Right lobe of liver (tissue), 4 donors: ENCODE measurements around the gene UBB.

ENCODE experiments used
- POLR2A ChIP-seq: fragments of 450-650 bp; IDR thresholded peaks from one replicate; pipeline ENCODE4 v1.6.1; 2017; ENCODE audit warnings: antibody characterized with exemption, mild to moderate bottlenecking
- TF ChIP-seq, protein P1 (sequence below), 4 donors: fragments of 200-600 bp in 3 of 4; fragments of 450-650 bp in 1 of 4; IDR thresholded peaks; one replicate each; pipeline versions ENCODE4 v1.5.1 to v1.8.0; 2016 to 2022; ENCODE audit warnings: antibody characterized with exemption in 4 of 4, mild to moderate bottlenecking in 2 of 4
- donor health status: DM: no; HTN: no; CAD: no.
- donor health status: DM: no; HTN: no; CAD: no.
- donor health status: DM: no; HTN: yes; CAD: no.

- TF ChIP-seq, protein P1, sequence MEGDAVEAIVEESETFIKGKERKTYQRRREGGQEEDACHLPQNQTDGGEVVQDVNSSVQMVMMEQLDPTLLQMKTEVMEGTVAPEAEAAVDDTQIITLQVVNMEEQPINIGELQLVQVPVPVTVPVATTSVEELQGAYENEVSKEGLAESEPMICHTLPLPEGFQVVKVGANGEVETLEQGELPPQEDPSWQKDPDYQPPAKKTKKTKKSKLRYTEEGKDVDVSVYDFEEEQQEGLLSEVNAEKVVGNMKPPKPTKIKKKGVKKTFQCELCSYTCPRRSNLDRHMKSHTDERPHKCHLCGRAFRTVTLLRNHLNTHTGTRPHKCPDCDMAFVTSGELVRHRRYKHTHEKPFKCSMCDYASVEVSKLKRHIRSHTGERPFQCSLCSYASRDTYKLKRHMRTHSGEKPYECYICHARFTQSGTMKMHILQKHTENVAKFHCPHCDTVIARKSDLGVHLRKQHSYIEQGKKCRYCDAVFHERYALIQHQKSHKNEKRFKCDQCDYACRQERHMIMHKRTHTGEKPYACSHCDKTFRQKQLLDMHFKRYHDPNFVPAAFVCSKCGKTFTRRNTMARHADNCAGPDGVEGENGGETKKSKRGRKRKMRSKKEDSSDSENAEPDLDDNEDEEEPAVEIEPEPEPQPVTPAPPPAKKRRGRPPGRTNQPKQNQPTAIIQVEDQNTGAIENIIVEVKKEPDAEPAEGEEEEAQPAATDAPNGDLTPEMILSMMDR (IDR thresholded peaks at IDR 0.05): no peak
- TF ChIP-seq POLR2A: peak; percentile 36
Observed at GRCh38 chr17:16377941-16378341, 3.0 kb upstream of the UBB start.
